HEK293 (cell line): ENCODE results near the gene PHACTR2.

ENCODE experiments used
- ELK4 ChIP-seq: IDR thresholded peaks from 2 replicates; pipeline ENCODE4 v1.6.1; 2011; ENCODE audit warnings: mild to moderate bottlenecking, low read depth, low read length, borderline replicate concordance
- PBX3 ChIP-seq: sonication (generic); formaldehyde crosslinking; IDR thresholded peaks from 2 replicates; pipeline ENCODE4 v1.8.1; 2022; ENCODE audit warnings: mild to moderate bottlenecking, moderate library complexity, missing genetic modification reagents
- PRDM1 ChIP-seq: fragments of 450-650 bp; formaldehyde crosslinking; IDR thresholded peaks from 2 replicates; pipeline ENCODE4; 2016; ENCODE audit warnings: missing biosample characterization, missing genetic modification characterization
- SP2 ChIP-seq: fragments of 450-650 bp; formaldehyde crosslinking; IDR thresholded peaks from 2 replicates; pipeline ENCODE4 v1.5.1; 2016; ENCODE audit warnings: missing biosample characterization, missing genetic modification characterization
- YY2 ChIP-seq: fragments of 450-650 bp; formaldehyde crosslinking; IDR thresholded peaks from 2 replicates; pipeline ENCODE4 v1.5.1; 2016; ENCODE audit warnings: missing biosample characterization, missing genetic modification characterization
- ZBTB20 ChIP-seq: fragments of 450-650 bp; formaldehyde crosslinking; IDR thresholded peaks from 2 replicates; pipeline ENCODE4 v1.5.1; 2016; ENCODE audit warnings: missing biosample characterization, missing genetic modification characterization
- ZBTB49 ChIP-seq: fragments of 450-650 bp; formaldehyde crosslinking; IDR thresholded peaks from 2 replicates; pipeline ENCODE4 v1.5.1; 2016; ENCODE audit warnings: missing biosample characterization, missing genetic modification characterization, low read depth
- ZBTB8A ChIP-seq: fragments of 450-650 bp; formaldehyde crosslinking; IDR thresholded peaks from 2 replicates; pipeline ENCODE4 v1.5.1; 2016; ENCODE audit warnings: missing biosample characterization, missing genetic modification characterization
- ZFP3 ChIP-seq: fragments of 450-650 bp; formaldehyde crosslinking; IDR thresholded peaks from 2 replicates; pipeline ENCODE4 v1.5.1; 2016; ENCODE audit warnings: low read depth, missing biosample characterization, missing genetic modification characterization
- ZNF2 ChIP-seq: fragments of 450-650 bp; formaldehyde crosslinking; IDR thresholded peaks from 2 replicates; pipeline ENCODE4 v1.5.1; 2016; ENCODE audit warnings: missing biosample characterization, missing genetic modification characterization
- ZNF211 ChIP-seq: fragments of 450-650 bp; formaldehyde crosslinking; IDR thresholded peaks from 2 replicates; pipeline ENCODE4 v1.5.1; 2016; ENCODE audit warnings: low read depth, missing biosample characterization, missing genetic modification characterization
- ZNF350 ChIP-seq: fragments of 450-650 bp; formaldehyde crosslinking; IDR thresholded peaks from 2 replicates; pipeline ENCODE4 v1.5.0; 2017; ENCODE audit warnings: missing biosample characterization, mild to moderate bottlenecking, missing genetic modification characterization
- ZNF404 ChIP-seq: fragments of 450-650 bp; formaldehyde crosslinking; IDR thresholded peaks from 2 replicates; pipeline ENCODE4 v1.5.1; 2017; ENCODE audit warnings: missing biosample characterization, missing genetic modification characterization
- ZNF558 ChIP-seq: fragments of 450-650 bp; formaldehyde crosslinking; IDR thresholded peaks from 2 replicates; pipeline ENCODE4 v1.5.1; 2016; ENCODE audit warnings: missing biosample characterization, missing genetic modification characterization
- ZNF585B ChIP-seq: fragments of 450-650 bp; formaldehyde crosslinking; IDR thresholded peaks from 2 replicates; pipeline ENCODE4 v1.5.1; 2016; ENCODE audit warnings: missing biosample characterization, missing genetic modification characterization
- ZNF626 ChIP-seq: fragments of 450-650 bp; sonication (Bioruptor Pico); formaldehyde crosslinking; IDR thresholded peaks from 2 replicates; pipeline ENCODE4 v1.5.1; 2018; ENCODE audit warnings: missing biosample characterization, missing genetic modification characterization, inconsistent platforms
- ZNF777 ChIP-seq: fragments of 450-650 bp; formaldehyde crosslinking; IDR thresholded peaks from 2 replicates; pipeline ENCODE4 v1.5.1; 2017; ENCODE audit warnings: missing biosample characterization, missing genetic modification characterization, borderline replicate concordance
- ZNF837 ChIP-seq: fragments of 450-650 bp; formaldehyde crosslinking; IDR thresholded peaks from 2 replicates; pipeline ENCODE4 v1.5.1; 2016; ENCODE audit warnings: missing biosample characterization, missing genetic modification characterization
- ZSCAN4 ChIP-seq: fragments of 450-650 bp; formaldehyde crosslinking; IDR thresholded peaks from 2 replicates; pipeline ENCODE4 v1.5.1; 2017; ENCODE audit warnings: missing biosample characterization, missing genetic modification characterization
- TF ChIP-seq, protein P1 (sequence below): fragments of 450-650 bp; formaldehyde crosslinking; IDR thresholded peaks from 2 replicates; pipeline ENCODE4 v1.5.1; 2016; ENCODE audit warnings: missing biosample characterization, missing genetic modification characterization
- TF ChIP-seq, protein P2 (sequence below): fragments of 450-650 bp; formaldehyde crosslinking; IDR thresholded peaks from 2 replicates; pipeline ENCODE4 v1.5.1; 2016; ENCODE audit warnings: missing biosample characterization, missing genetic modification characterization
- TF ChIP-seq, protein P3 (sequence below): fragments of 450-650 bp; formaldehyde crosslinking; IDR thresholded peaks from 2 replicates; pipeline ENCODE4 v1.5.1; 2016; ENCODE audit warnings: missing biosample characterization, missing genetic modification characterization
- TF ChIP-seq, protein P4 (sequence below): fragments of 450-650 bp; formaldehyde crosslinking; IDR thresholded peaks from 2 replicates; pipeline ENCODE4 v1.5.1; 2016; ENCODE audit warnings: missing biosample characterization, missing genetic modification characterization
- TF ChIP-seq, protein P5 (sequence below): fragments of 450-650 bp; formaldehyde crosslinking; IDR thresholded peaks from 2 replicates; pipeline ENCODE4 v1.5.0; 2017; ENCODE audit warnings: missing biosample characterization, missing genetic modification characterization, borderline replicate concordance

The PHACTR2 gene

DNA sequence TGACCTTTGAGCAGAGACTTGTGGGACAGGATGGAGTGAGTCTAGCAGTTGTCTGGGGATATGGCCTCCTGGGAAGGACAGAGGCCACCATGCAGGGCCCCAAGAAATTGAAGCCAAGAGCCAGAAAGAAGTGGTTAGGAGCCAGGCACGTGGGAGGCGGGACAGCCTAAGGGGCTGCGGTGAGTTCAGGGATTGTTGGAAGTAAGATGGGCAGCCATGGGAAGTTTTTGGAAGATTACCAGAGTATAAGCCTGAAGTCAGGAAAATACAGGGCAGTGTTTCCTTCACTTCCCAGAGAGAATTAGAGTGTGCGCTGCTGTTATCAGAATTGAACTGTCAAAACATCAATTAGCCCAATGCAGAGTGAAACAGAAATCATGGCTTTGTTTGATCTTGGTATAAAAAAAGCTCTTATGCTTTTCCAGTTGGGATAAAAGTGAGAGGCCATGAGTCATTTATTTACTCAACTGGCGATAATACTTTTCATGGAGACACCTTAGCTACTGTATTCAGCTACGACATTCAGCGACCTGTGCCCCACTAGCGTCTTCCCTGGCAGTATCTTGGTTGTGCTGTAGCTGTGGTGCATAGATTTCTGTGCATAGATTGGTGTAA, 66.9 kb downstream of the PHACTR2 start (continued):
- TF ChIP-seq, protein P1, sequence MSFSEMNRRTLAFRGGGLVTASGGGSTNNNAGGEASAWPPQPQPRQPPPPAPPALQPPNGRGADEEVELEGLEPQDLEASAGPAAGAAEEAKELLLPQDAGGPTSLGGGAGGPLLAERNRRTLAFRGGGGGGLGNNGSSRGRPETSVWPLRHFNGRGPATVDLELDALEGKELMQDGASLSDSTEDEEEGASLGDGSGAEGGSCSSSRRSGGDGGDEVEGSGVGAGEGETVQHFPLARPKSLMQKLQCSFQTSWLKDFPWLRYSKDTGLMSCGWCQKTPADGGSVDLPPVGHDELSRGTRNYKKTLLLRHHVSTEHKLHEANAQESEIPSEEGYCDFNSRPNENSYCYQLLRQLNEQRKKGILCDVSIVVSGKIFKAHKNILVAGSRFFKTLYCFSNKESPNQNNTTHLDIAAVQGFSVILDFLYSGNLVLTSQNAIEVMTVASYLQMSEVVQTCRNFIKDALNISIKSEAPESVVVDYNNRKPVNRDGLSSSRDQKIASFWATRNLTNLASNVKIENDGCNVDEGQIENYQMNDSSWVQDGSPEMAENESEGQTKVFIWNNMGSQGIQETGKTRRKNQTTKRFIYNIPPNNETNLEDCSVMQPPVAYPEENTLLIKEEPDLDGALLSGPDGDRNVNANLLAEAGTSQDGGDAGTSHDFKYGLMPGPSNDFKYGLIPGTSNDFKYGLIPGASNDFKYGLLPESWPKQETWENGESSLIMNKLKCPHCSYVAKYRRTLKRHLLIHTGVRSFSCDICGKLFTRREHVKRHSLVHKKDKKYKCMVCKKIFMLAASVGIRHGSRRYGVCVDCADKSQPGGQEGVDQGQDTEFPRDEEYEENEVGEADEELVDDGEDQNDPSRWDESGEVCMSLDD (tag by site-specific recombination) = no peak
- TF ChIP-seq YY2 (tag by site-specific recombination) (no peak), ZFP3 (no peak), SP2 (tag by site-specific recombination) (no peak), ZNF404 (no peak), ZNF837 (tag by site-specific recombination) (no peak), ZNF777 (no peak), PRDM1 (tag by site-specific recombination) (peak; percentile 67), ZBTB8A (tag by site-specific recombination) (no peak; the same call in 1 of the 2 replicates), ZNF350 (tag by site-specific recombination) (no peak), ZBTB49 (tag by site-specific recombination) (no peak), ZNF2 (tag by site-specific recombination) (no peak), PBX3 (CRISPR knock-in tag) (no peak), ZNF626 (tag by site-specific recombination) (no peak), ZNF585B (tag by site-specific recombination) (no peak), ZNF211 (tag by site-specific recombination) (no peak), ELK4 (no peak), ZNF558 (tag by site-specific recombination) (no peak), ZBTB20 (tag by site-specific recombination) (peak; percentile 39; the same call in 1 of the 2 replicates), ZSCAN4 (tag by site-specific recombination) (no peak)
- TF ChIP-seq, protein P2, sequence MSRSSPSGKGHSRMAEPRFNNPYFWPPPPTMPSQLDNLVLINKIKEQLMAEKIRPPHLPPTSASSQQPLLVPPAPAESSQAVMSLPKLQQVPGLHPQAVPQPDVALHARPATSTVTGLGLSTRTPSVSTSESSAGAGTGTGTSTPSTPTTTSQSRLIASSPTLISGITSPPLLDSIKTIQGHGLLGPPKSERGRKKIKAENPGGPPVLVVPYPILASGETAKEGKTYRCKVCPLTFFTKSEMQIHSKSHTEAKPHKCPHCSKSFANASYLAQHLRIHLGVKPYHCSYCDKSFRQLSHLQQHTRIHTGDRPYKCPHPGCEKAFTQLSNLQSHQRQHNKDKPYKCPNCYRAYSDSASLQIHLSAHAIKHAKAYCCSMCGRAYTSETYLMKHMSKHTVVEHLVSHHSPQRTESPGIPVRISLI (tag by site-specific recombination) = peak; percentile 71
- TF ChIP-seq, protein P3, sequence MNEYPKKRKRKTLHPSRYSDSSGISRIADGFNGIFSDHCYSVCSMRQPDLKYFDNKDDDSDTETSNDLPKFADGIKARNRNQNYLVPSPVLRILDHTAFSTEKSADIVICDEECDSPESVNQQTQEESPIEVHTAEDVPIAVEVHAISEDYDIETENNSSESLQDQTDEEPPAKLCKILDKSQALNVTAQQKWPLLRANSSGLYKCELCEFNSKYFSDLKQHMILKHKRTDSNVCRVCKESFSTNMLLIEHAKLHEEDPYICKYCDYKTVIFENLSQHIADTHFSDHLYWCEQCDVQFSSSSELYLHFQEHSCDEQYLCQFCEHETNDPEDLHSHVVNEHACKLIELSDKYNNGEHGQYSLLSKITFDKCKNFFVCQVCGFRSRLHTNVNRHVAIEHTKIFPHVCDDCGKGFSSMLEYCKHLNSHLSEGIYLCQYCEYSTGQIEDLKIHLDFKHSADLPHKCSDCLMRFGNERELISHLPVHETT = no peak
- TF ChIP-seq, protein P4, sequence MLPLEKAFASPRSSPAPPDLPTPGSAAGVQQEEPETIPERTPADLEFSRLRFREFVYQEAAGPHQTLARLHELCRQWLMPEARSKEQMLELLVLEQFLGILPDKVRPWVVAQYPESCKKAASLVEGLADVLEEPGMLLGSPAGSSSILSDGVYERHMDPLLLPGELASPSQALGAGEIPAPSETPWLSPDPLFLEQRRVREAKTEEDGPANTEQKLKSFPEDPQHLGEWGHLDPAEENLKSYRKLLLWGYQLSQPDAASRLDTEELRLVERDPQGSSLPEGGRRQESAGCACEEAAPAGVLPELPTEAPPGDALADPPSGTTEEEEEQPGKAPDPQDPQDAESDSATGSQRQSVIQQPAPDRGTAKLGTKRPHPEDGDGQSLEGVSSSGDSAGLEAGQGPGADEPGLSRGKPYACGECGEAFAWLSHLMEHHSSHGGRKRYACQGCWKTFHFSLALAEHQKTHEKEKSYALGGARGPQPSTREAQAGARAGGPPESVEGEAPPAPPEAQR (tag by site-specific recombination) = no peak
- TF ChIP-seq, protein P5, sequence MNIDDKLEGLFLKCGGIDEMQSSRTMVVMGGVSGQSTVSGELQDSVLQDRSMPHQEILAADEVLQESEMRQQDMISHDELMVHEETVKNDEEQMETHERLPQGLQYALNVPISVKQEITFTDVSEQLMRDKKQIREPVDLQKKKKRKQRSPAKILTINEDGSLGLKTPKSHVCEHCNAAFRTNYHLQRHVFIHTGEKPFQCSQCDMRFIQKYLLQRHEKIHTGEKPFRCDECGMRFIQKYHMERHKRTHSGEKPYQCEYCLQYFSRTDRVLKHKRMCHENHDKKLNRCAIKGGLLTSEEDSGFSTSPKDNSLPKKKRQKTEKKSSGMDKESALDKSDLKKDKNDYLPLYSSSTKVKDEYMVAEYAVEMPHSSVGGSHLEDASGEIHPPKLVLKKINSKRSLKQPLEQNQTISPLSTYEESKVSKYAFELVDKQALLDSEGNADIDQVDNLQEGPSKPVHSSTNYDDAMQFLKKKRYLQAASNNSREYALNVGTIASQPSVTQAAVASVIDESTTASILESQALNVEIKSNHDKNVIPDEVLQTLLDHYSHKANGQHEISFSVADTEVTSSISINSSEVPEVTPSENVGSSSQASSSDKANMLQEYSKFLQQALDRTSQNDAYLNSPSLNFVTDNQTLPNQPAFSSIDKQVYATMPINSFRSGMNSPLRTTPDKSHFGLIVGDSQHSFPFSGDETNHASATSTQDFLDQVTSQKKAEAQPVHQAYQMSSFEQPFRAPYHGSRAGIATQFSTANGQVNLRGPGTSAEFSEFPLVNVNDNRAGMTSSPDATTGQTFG (tag by site-specific recombination) = no peak
